Thyroid gland (tissue), 4 donors: ENCODE results near the gene LPCAT2.

Source experiments
- POLR2A ChIP-seq, 2 donors: fragments of 450-650 bp; IDR thresholded peaks; one replicate each; pipeline ENCODE4 v1.6.1; 2017; ENCODE audit warnings: antibody characterized with exemption in 2 of 2, mild to moderate bottlenecking in 2 of 2, moderate library complexity in 1 of 2
- TF ChIP-seq, protein P1 (sequence below), 6 experiments: fragments of 200-600 bp in 3 of 6; fragments of 450-650 bp in 3 of 6; sonication (generic) in 3 of 6; IDR thresholded peaks; one replicate each; pipeline ENCODE4 v1.5.1; 2016 to 2019; ENCODE audit warnings: antibody characterized with exemption in 6 of 6, mild to moderate bottlenecking in 2 of 6, inconsistent platforms in 1 of 6, moderate library complexity in 1 of 6

GRCh38 chr16:55470533-55471371 is 38.1 kb upstream of the LPCAT2 start:
- TF ChIP-seq, protein P1, sequence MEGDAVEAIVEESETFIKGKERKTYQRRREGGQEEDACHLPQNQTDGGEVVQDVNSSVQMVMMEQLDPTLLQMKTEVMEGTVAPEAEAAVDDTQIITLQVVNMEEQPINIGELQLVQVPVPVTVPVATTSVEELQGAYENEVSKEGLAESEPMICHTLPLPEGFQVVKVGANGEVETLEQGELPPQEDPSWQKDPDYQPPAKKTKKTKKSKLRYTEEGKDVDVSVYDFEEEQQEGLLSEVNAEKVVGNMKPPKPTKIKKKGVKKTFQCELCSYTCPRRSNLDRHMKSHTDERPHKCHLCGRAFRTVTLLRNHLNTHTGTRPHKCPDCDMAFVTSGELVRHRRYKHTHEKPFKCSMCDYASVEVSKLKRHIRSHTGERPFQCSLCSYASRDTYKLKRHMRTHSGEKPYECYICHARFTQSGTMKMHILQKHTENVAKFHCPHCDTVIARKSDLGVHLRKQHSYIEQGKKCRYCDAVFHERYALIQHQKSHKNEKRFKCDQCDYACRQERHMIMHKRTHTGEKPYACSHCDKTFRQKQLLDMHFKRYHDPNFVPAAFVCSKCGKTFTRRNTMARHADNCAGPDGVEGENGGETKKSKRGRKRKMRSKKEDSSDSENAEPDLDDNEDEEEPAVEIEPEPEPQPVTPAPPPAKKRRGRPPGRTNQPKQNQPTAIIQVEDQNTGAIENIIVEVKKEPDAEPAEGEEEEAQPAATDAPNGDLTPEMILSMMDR (IDR thresholded peaks at IDR 0.05) = no peak
- no peak for TF ChIP-seq POLR2A (IDR thresholded peaks at IDR 0.05)
